Esophagus squamous epithelium (tissue), 4 donors: ENCODE data around the gene MVB12B.
A peak's percentile ranks its signal among the peaks of the same experiment; 100 is the strongest.

Experiments used
- POLR2A ChIP-seq, 4 donors: fragments of 450-650 bp; IDR thresholded peaks; one replicate each; pipeline ENCODE4 v1.6.1; 2017; ENCODE audit warnings: antibody characterized with exemption in 4 of 4, mild to moderate bottlenecking in 4 of 4, moderate library complexity in 3 of 4
- TF ChIP-seq, protein P1 (sequence below), 6 experiments: fragments of 450-650 bp in 4 of 6; fragments of 200-600 bp in 2 of 6; sonication (generic) in 2 of 6; IDR thresholded peaks; one replicate each; pipeline ENCODE4 v1.5.1; 2016 to 2019; ENCODE audit warnings: antibody characterized with exemption in 6 of 6, mild to moderate bottlenecking in 4 of 6, moderate library complexity in 4 of 6

DNA sequence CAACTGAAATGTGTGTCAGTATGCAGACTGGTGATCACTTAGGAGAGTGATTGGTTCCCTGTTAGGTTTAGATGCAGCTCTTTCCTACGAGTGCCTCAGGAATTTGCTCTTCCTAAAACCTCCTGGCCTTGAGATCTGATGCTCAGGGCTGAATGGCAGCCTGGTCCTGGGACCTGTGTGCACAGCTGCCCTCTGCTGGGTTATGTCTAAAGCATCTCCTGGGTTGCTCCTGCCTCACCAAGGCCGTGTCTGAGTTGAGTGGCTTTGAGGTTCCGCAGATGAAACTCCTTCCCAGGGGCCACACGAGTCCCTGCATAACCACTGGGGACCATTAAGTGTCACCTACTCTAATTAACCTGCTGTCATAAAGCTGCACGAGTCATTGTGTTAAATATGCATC is 59.5 kb downstream of the MVB12B start:
- TF ChIP-seq, protein P1, sequence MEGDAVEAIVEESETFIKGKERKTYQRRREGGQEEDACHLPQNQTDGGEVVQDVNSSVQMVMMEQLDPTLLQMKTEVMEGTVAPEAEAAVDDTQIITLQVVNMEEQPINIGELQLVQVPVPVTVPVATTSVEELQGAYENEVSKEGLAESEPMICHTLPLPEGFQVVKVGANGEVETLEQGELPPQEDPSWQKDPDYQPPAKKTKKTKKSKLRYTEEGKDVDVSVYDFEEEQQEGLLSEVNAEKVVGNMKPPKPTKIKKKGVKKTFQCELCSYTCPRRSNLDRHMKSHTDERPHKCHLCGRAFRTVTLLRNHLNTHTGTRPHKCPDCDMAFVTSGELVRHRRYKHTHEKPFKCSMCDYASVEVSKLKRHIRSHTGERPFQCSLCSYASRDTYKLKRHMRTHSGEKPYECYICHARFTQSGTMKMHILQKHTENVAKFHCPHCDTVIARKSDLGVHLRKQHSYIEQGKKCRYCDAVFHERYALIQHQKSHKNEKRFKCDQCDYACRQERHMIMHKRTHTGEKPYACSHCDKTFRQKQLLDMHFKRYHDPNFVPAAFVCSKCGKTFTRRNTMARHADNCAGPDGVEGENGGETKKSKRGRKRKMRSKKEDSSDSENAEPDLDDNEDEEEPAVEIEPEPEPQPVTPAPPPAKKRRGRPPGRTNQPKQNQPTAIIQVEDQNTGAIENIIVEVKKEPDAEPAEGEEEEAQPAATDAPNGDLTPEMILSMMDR (IDR thresholded peaks at IDR 0.05): peak in 3 of 6 experiments; percentile 9 to 56 (median 25)
- TF ChIP-seq POLR2A (IDR thresholded peaks at IDR 0.05): no peak
